HepG2 (cell line): ENCODE data around the gene SETD2. TPM values are rescaled to one million over a fixed set of nuclear protein-coding genes. Genes with fewer than 3 reads are reported as not detected.
A peak's percentile ranks its signal among the peaks of the same experiment; 100 is the strongest.

ENCODE experiments used
- ATAC-seq: fragments of 200-7000 bp; cut with Tn5 transposase; 3 replicates; pipeline ENCODE4 v1.9.1; 2020; ENCODE audit warnings: mild to moderate bottlenecking, moderate library complexity
- BruUV-seq: library from RNA; stranded (reverse); fragments of 400-500 nt; replicated peaks from 2 replicates; lab custom pipeline; 2021; lab: Mats Ljungman, UMichigan
- CTCF ChIA-PET: fragments of 300-600 bp; formaldehyde crosslinking; extraction: SDS; loops from one replicate; lab custom pipeline; 2021; ENCODE audit warnings: low total read pairs, inconsistent platforms, low intra/inter-chr PET ratio; lab: Yijun Ruan, JAX
- POLR2A ChIA-PET: fragments of 350-600 bp; sonication (Branson Sonifier 250); formaldehyde crosslinking; loops from one replicate; lab custom pipeline; 2020; ENCODE audit warnings: antibody characterized with exemption, inconsistent platforms; lab: Yijun Ruan, JAX
- DNase-seq: peaks from one replicate; pipeline ENCODE4 v3.0.0-alpha.2; 2015; ENCODE audit warnings: low spot score
- FAIRE-seq: peaks from 3 replicates; lab custom pipeline; 2011; peaks lifted over from hg19 to GRCh38; lab: Jason Lieb, UNC
- H2AFZ ChIP-seq: one replicate; pipeline ENCODE4 v1.6.1; 2011; ENCODE audit warnings: low read length, inconsistent platforms
- H3K27ac ChIP-seq: fragments of 300-600 bp; 3 replicates; pipeline ENCODE4 v1.8.0; 2011; ENCODE audit warnings: mixed run types, mild to moderate bottlenecking, mixed read lengths, low read length, inconsistent platforms; ENCODE audit not compliant: insufficient read depth; ENCODE audit errors: extremely low read length
- H3K27me3 ChIP-seq, 2 experiments: fragments of 200-600 bp in 1 of 2; 2 replicates in 1 of 2; 3 replicates in 1 of 2; pipeline versions ENCODE4 v1.6.0 to v1.8.0; 2011; ENCODE audit warnings: low read length in 2 of 2, mild to moderate bottlenecking in 2 of 2, moderate library complexity in 2 of 2, inconsistent platforms in 1 of 2; ENCODE audit not compliant: insufficient read depth in 2 of 2, control insufficient read depth in 1 of 2
- H3K36me3 ChIP-seq, 2 experiments: fragments of 200-600 bp in 1 of 2; replicated peaks in 1 of 2; 2 replicates in 1 of 2; 3 replicates in 1 of 2; pipeline versions ENCODE4 v1.5.1 to v1.8.0; 2011; ENCODE audit warnings: low read length in 2 of 2, inconsistent platforms in 1 of 2; ENCODE audit not compliant: insufficient read depth in 2 of 2, control insufficient read depth in 1 of 2
- H3K4me1 ChIP-seq: 2 replicates; pipeline ENCODE4 v1.5.1; 2012; ENCODE audit warnings: low read length, inconsistent platforms; ENCODE audit not compliant: insufficient read depth
- H3K4me2 ChIP-seq: 2 replicates; pipeline ENCODE4 v1.6.0; 2011; ENCODE audit warnings: low read depth, low read length, inconsistent platforms
- H3K4me3 ChIP-seq, 3 experiments: fragments of 200-600 bp in 1 of 3; sonication (generic), shearing (Covaris generic) in 1 of 3; replicated peaks in 1 of 3; 2 replicates each; pipeline ENCODE4 v1.5.1; 2011 to 2016; ENCODE audit warnings: low read length in 3 of 3, inconsistent platforms in 2 of 3, low read depth in 2 of 3, mild to moderate bottlenecking in 2 of 3, control low read depth in 1 of 3, mixed read lengths in 1 of 3; ENCODE audit not compliant: insufficient read depth in 1 of 3
- H3K79me2 ChIP-seq: one replicate; pipeline ENCODE4 v1.6.1; 2011; ENCODE audit warnings: low read length, inconsistent platforms; ENCODE audit not compliant: insufficient read depth
- H3K9ac ChIP-seq: 2 replicates; pipeline ENCODE4 v1.6.0; 2011; ENCODE audit warnings: mild to moderate bottlenecking, low read depth, low read length, inconsistent platforms; ENCODE audit not compliant: insufficient read depth
- H3K9me3 ChIP-seq: 2 replicates; pipeline ENCODE4 v1.5.1; 2012; ENCODE audit warnings: mild to moderate bottlenecking, low read length
- H4K20me1 ChIP-seq: 2 replicates; pipeline ENCODE4 v1.6.0; 2011; ENCODE audit warnings: inconsistent platforms, mild to moderate bottlenecking, low read length, moderate library complexity; ENCODE audit not compliant: insufficient read depth
- GATA4 ChIP-seq: sonication (generic); IDR thresholded peaks from 2 replicates; pipeline ENCODE4 v1.6.1; 2016; ENCODE audit warnings: antibody characterized with exemption, low read depth, borderline replicate concordance
- HNF4A ChIP-seq: sonication (generic); formaldehyde crosslinking; IDR thresholded peaks from 2 replicates; pipeline ENCODE4 v1.4.0; 2020; ENCODE audit warnings: missing genetic modification reagents
- KDM1A ChIP-seq: IDR thresholded peaks from 2 replicates; pipeline ENCODE4 v1.6.1; 2016; ENCODE audit warnings: missing compliant biosample characterization
- KDM3A ChIP-seq: IDR thresholded peaks from 2 replicates; pipeline ENCODE4 v1.6.1; 2018; ENCODE audit warnings: low read depth, missing compliant biosample characterization
- NFIC ChIP-seq: IDR thresholded peaks from 2 replicates; pipeline ENCODE4 v1.6.1; 2012; ENCODE audit warnings: mild to moderate bottlenecking, low read length, inconsistent platforms
- POLR2AphosphoS2 ChIP-seq: IDR thresholded peaks from 2 replicates; pipeline ENCODE4 v1.6.1; 2011; ENCODE audit warnings: low read depth, low read length, improper control_type of control experiment
- PRMT3 ChIP-seq: sonication (generic); formaldehyde crosslinking; IDR thresholded peaks from 2 replicates; pipeline ENCODE4 v1.8.1; 2022; ENCODE audit warnings: low read depth, mild to moderate bottlenecking, moderate library complexity, missing genetic modification reagents, borderline replicate concordance
- SALL1 ChIP-seq: sonication (generic); formaldehyde crosslinking; IDR thresholded peaks from 2 replicates; pipeline ENCODE4 v1.8.0; 2022; ENCODE audit warnings: mild to moderate bottlenecking, missing genetic modification reagents
- WIZ ChIP-seq: sonication (generic); formaldehyde crosslinking; IDR thresholded peaks from 2 replicates; pipeline ENCODE4 v1.5.1; 2020; ENCODE audit warnings: mild to moderate bottlenecking, missing genetic modification reagents
- ZFP90 ChIP-seq: sonication (generic); formaldehyde crosslinking; IDR thresholded peaks from 2 replicates; pipeline ENCODE4 v1.8.0; 2022; ENCODE audit warnings: missing genetic modification reagents, mild to moderate bottlenecking, inconsistent platforms, borderline replicate concordance
- ZNF256 ChIP-seq: sonication (generic); formaldehyde crosslinking; conservative IDR thresholded peaks from 2 replicates; pipeline ENCODE4 v1.4.0; 2020; ENCODE audit warnings: missing genetic modification reagents
- ZNF260 ChIP-seq: sonication (generic); formaldehyde crosslinking; IDR thresholded peaks from 2 replicates; pipeline ENCODE4 v1.4.0; 2020; ENCODE audit warnings: missing genetic modification reagents, low read depth, mild to moderate bottlenecking, borderline replicate concordance
- ZNF460 ChIP-seq: sonication (generic); formaldehyde crosslinking; IDR thresholded peaks from 2 replicates; pipeline ENCODE4 v1.5.1; 2020; ENCODE audit warnings: missing genetic modification reagents, mild to moderate bottlenecking, borderline replicate concordance
- ZNF589 ChIP-seq: sonication (generic); formaldehyde crosslinking; conservative IDR thresholded peaks from 2 replicates; pipeline ENCODE4 v1.8.0; 2022; ENCODE audit warnings: mild to moderate bottlenecking, moderate library complexity, missing genetic modification reagents
- ZNF720 ChIP-seq: sonication (generic); formaldehyde crosslinking; IDR thresholded peaks from 2 replicates; pipeline ENCODE4 v1.4.0; 2020; ENCODE audit warnings: missing genetic modification reagents
- ZNF724P ChIP-seq: sonication (generic); formaldehyde crosslinking; IDR thresholded peaks from 2 replicates; pipeline ENCODE4 v1.8.0; 2022; ENCODE audit warnings: missing genetic modification reagents, borderline replicate concordance
- WGBS: methylation state at CpG from one replicate; pipeline ENCODE4 v1.1.6; 2017; ENCODE audit warnings: low lambda C conversion rate; 5-methylcytosine and 5-hydroxymethylcytosine counted together
- in situ Hi-C: cut with HindIII; loops from 2 replicates; pipeline ENCODE4 v1.10.0; 2017; ENCODE audit warnings: low pct_unique_long_range_greater_than_20kb; ENCODE audit not compliant: extremely low pct_ligation_motif_present
- intact Hi-C: fragments of 100-400 bp; cut with micrococcal nuclease; formaldehyde crosslinking; loops from one replicate; pipeline ENCODE4 v1.10.0; 2022; ENCODE audit not compliant: unreplicated experiment
- polyA plus RNA-seq, 8 experiments: library from polyadenylated mRNA; depleted of rRNA in 3 of 8; stranded (reverse) in 7 of 8; unstranded in 1 of 8; fragments of >200 nt; fragmentation: Illumina TruSeq in 4 of 8; extraction: Trizol in 4 of 8; gene quantifications; 2 replicates each; pipeline versions ENCODE4 v1.2.1 to v1.2.3, GENCODE V29; 2011 to 2016; ENCODE audit warnings: low read depth in 4 of 8, missing spikeins in 1 of 8, mixed read lengths in 1 of 8; ENCODE audit not compliant: insufficient read depth in 1 of 8
- total RNA-seq, 5 experiments: library from RNA; depleted of rRNA; stranded (reverse); fragments of >200 nt; fragmentation: Illumina TruSeq; extraction: Trizol; gene quantifications; 2 replicates each; pipeline ENCODE4 v1.2.3, GENCODE V29; 2016; ENCODE audit warnings: low read depth in 1 of 5
- TF ChIP-seq, protein P1 (sequence below): sonication (generic); formaldehyde crosslinking; IDR thresholded peaks from 2 replicates; pipeline ENCODE4 v1.5.0; 2020; ENCODE audit warnings: missing genetic modification reagents, mild to moderate bottlenecking, borderline replicate concordance
- TF ChIP-seq, protein P2 (sequence below): sonication (generic); formaldehyde crosslinking; IDR thresholded peaks from 2 replicates; pipeline ENCODE4 v1.8.0; 2022; ENCODE audit warnings: missing genetic modification reagents, mild to moderate bottlenecking, inconsistent platforms, borderline replicate concordance
- TF ChIP-seq, protein P3 (sequence below): sonication (generic); formaldehyde crosslinking; IDR thresholded peaks from 2 replicates; pipeline ENCODE4 v1.4.0; 2020; ENCODE audit warnings: missing genetic modification reagents

SETD2 gene
- total and polyA plus RNA-seq, 2 of the 13 experiments (the other 11 are each of a cell fraction or from before 2014, with no cell fraction given): 14.2 to 24.2 TPM

- CTCF ChIA-PET: no interaction called here
- Histone ChIP-seq H3K79me2 (peaks cover 96% of the 10 kb centered on the region), H3K9me3 (no peaks in the 10 kb centered on the region)
- TF ChIP-seq, protein P1, sequence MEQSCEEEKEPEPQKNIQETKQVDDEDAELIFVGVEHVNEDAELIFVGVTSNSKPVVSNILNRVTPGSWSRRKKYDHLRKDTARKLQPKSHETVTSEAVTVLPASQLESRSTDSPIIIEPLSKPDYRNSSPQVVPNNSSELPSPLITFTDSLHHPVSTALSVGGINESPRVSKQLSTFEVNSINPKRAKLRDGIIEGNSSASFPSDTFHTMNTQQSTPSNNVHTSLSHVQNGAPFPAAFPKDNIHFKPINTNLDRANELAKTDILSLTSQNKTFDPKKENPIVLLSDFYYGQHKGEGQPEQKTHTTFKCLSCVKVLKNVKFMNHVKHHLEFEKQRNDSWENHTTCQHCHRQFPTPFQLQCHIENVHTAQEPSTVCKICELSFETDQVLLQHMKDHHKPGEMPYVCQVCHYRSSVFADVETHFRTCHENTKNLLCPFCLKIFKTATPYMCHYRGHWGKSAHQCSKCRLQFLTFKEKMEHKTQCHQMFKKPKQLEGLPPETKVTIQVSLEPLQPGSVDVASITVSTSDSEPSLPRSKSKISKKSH (CRISPR knock-in tag): no peak
- TF ChIP-seq, protein P2, sequence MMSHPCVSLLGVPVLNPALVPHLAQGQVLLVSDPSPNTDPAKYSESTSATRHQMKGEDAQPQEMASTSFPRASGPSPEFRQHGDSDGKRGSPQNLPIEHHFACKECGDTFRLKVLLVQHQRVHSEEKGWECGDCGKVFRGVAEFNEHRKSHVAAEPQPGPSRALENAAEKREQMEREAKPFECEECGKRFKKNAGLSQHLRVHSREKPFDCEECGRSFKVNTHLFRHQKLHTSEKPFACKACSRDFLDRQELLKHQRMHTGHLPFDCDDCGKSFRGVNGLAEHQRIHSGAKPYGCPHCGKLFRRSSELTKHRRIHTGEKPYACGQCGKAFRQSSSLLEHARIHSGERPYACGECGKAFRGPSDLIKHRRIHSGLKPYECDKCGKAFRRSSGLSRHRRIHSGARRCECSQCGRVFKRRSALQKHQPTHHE (CRISPR knock-in tag): no peak
- TF ChIP-seq HNF4A (CRISPR knock-in tag): no peak
- TF ChIP-seq ZNF589 (CRISPR knock-in tag): no peak
- no peak for TF ChIP-seq POLR2AphosphoS2
- TF ChIP-seq GATA4: no peak
- TF ChIP-seq, protein P3, sequence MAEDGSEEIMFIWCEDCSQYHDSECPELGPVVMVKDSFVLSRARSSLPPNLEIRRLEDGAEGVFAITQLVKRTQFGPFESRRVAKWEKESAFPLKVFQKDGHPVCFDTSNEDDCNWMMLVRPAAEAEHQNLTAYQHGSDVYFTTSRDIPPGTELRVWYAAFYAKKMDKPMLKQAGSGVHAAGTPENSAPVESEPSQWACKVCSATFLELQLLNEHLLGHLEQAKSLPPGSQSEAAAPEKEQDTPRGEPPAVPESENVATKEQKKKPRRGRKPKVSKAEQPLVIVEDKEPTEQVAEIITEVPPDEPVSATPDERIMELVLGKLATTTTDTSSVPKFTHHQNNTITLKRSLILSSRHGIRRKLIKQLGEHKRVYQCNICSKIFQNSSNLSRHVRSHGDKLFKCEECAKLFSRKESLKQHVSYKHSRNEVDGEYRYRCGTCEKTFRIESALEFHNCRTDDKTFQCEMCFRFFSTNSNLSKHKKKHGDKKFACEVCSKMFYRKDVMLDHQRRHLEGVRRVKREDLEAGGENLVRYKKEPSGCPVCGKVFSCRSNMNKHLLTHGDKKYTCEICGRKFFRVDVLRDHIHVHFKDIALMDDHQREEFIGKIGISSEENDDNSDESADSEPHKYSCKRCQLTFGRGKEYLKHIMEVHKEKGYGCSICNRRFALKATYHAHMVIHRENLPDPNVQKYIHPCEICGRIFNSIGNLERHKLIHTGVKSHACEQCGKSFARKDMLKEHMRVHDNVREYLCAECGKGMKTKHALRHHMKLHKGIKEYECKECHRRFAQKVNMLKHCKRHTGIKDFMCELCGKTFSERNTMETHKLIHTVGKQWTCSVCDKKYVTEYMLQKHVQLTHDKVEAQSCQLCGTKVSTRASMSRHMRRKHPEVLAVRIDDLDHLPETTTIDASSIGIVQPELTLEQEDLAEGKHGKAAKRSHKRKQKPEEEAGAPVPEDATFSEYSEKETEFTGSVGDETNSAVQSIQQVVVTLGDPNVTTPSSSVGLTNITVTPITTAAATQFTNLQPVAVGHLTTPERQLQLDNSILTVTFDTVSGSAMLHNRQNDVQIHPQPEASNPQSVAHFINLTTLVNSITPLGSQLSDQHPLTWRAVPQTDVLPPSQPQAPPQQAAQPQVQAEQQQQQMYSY (CRISPR knock-in tag): no peak
- TF ChIP-seq ZNF256 (CRISPR knock-in tag): no peak
- TF ChIP-seq ZNF460 (CRISPR knock-in tag): no peak
- TF ChIP-seq NFIC: no peak
- no peak for TF ChIP-seq ZFP90 (CRISPR knock-in tag)
- TF ChIP-seq KDM1A: no peak
- no peak for TF ChIP-seq PRMT3
- no peak for TF ChIP-seq KDM3A
- TF ChIP-seq ZNF260 (CRISPR knock-in tag): no peak
- no peak for TF ChIP-seq ZNF724P (CRISPR knock-in tag)
- no peak for TF ChIP-seq ZNF720
- TF ChIP-seq WIZ (CRISPR knock-in tag): no peak
- TF ChIP-seq SALL1 (CRISPR knock-in tag): no peak
- TF ChIP-seq, all 625 proteins: peak for 0
- POLR2A ChIA-PET: no interaction called here
- H3K36me3 ChIP-seq: no peaks in the 10 kb centered on the region; a peak in 1 of 5 replicates
- no peak overlapping the region for H3K27ac ChIP-seq
- no peak overlapping the region for H3K4me3 ChIP-seq
- peak; percentile 35; the same call in 1 of the 3 replicates for ATAC-seq
- H4K20me1 ChIP-seq: peaks cover 35% of the 10 kb centered on the region
- intact Hi-C loops: no loop called here
- in situ Hi-C loops: no loop called here
- WGBS: 100% methylated on average over 1 of the region's 1 CpG
- no peak for FAIRE-seq
- no peak for DNase-seq
- H2AFZ ChIP-seq: no peak overlapping the region
- peaks cover 78% of the 10 kb centered on the region for H3K4me1 ChIP-seq
- BruUV-seq: no TSS peak
- H3K4me2 ChIP-seq: no peak overlapping the region
- no peaks in the 10 kb centered on the region; a peak in 1 of 5 replicates for H3K27me3 ChIP-seq
- H3K9ac ChIP-seq: no peak overlapping the region
Measured at GRCh38 chr3:47156396-47156795, 7.5 kb downstream of the SETD2 start.
